WTC11 (cell line): ENCODE data around the gene BLNK. TPM values are rescaled to one million over a fixed set of nuclear protein-coding genes. Genes with fewer than 3 reads are reported as not detected.
A peak's percentile ranks its signal among the peaks of the same experiment; 100 is the strongest.

Experiments
- ATAC-seq: fragments of 200-7000 bp; cut with Tn5 transposase; 2 replicates; pipeline ENCODE4 v1.10.0; 2021; ENCODE audit warnings: mild to moderate bottlenecking, moderate library complexity
- CTCF ChIA-PET: fragments of 300-600 bp; sonication (Branson Sonifier 250); formaldehyde crosslinking; loops from one replicate; lab custom pipeline; 2021; ENCODE audit warnings: antibody characterized with exemption; lab: Charles Lee
- POLR2A ChIA-PET: fragments of 350-600 bp; sonication (Branson Sonifier 250); formaldehyde crosslinking; loops from one replicate; lab custom pipeline; 2021; ENCODE audit warnings: antibody characterized with exemption; lab: Charles Lee
- DNase-seq: peaks from one replicate; pipeline ENCODE4 v3.0.0; 2021; ENCODE audit warnings: low spot score
- H3K27ac Mint-ChIP-seq: 2 replicates; pipeline ENCODE4 v1.8.0; 2021; ENCODE audit warnings: mixed read lengths
- H3K27me3 Mint-ChIP-seq: 2 replicates; pipeline ENCODE4 v1.8.0; 2021; ENCODE audit warnings: low read depth, mild to moderate bottlenecking, moderate library complexity, mixed read lengths
- H3K36me3 Mint-ChIP-seq: 2 replicates; pipeline ENCODE4 v1.8.0; 2021; ENCODE audit warnings: mixed read lengths
- H3K4me1 Mint-ChIP-seq: 2 replicates; pipeline ENCODE4 v1.8.0; 2022; ENCODE audit warnings: mixed read lengths
- H3K4me3 Mint-ChIP-seq: 2 replicates; pipeline ENCODE4 v1.8.0; 2021; ENCODE audit warnings: mild to moderate bottlenecking, moderate library complexity, mixed read lengths
- H3K9me3 Mint-ChIP-seq: 2 replicates; pipeline ENCODE4 v1.8.0; 2021; ENCODE audit warnings: mixed read lengths
- ATF1 ChIP-seq: sonication (generic); formaldehyde crosslinking; IDR thresholded peaks from 2 replicates; pipeline ENCODE4 v1.8.1; 2023; ENCODE audit warnings: mild to moderate bottlenecking, moderate library complexity, missing genetic modification reagents
- CREM ChIP-seq: sonication (generic); formaldehyde crosslinking; IDR thresholded peaks from 2 replicates; pipeline ENCODE4 v1.8.1; 2022; ENCODE audit warnings: mild to moderate bottlenecking, missing genetic modification reagents, moderate library complexity
- CTCF ChIP-seq: fragments of 200-600 bp; IDR thresholded peaks from 2 replicates; pipeline ENCODE4 v1.8.0; 2022; ENCODE audit warnings: antibody characterized with exemption
- EMX1 ChIP-seq: fragments of 250-450 bp; sonication (Bioruptor Pico); IDR thresholded peaks from 2 replicates; pipeline ENCODE4 v1.8.0; 2021; ENCODE audit warnings: mild to moderate bottlenecking
- ERG ChIP-seq: fragments of 250-450 bp; sonication (Bioruptor Pico); IDR thresholded peaks from 2 replicates; pipeline ENCODE4 v1.8.0; 2021; ENCODE audit warnings: mild to moderate bottlenecking
- ETV6 ChIP-seq: sonication (generic); formaldehyde crosslinking; IDR thresholded peaks from 2 replicates; pipeline ENCODE4 v1.8.1; 2022; ENCODE audit warnings: mild to moderate bottlenecking, missing genetic modification reagents
- FOXP1 ChIP-seq: sonication (generic); formaldehyde crosslinking; IDR thresholded peaks from 2 replicates; pipeline ENCODE4 v1.8.0; 2022; ENCODE audit warnings: missing genetic modification reagents, mild to moderate bottlenecking, moderate library complexity, borderline replicate concordance
- GRHL2 ChIP-seq: fragments of 250-450 bp; sonication (Bioruptor Pico); IDR thresholded peaks from 2 replicates; pipeline ENCODE4 v1.8.0; 2022; ENCODE audit warnings: mild to moderate bottlenecking, moderate library complexity; ENCODE audit not compliant: insufficient replicate concordance, severe bottlenecking
- MAX ChIP-seq: sonication (generic); formaldehyde crosslinking; IDR thresholded peaks from 2 replicates; pipeline ENCODE4 v1.8.0; 2022; ENCODE audit warnings: mild to moderate bottlenecking, missing genetic modification reagents
- OVOL2 ChIP-seq: fragments of 250-450 bp; sonication (Bioruptor Pico); IDR thresholded peaks from 2 replicates; pipeline ENCODE4 v1.9.0; 2021; ENCODE audit warnings: mild to moderate bottlenecking, borderline replicate concordance
- PRRX2 ChIP-seq: fragments of 250-450 bp; sonication (Bioruptor Pico); IDR thresholded peaks from 2 replicates; pipeline ENCODE4 v1.8.0; 2021; ENCODE audit warnings: mild to moderate bottlenecking
- RELA ChIP-seq: sonication (generic); formaldehyde crosslinking; IDR thresholded peaks from 2 replicates; pipeline ENCODE4 v1.8.1; 2022; ENCODE audit warnings: missing genetic modification reagents, mild to moderate bottlenecking, borderline replicate concordance
- RORB ChIP-seq: fragments of 250-450 bp; sonication (Bioruptor Pico); IDR thresholded peaks from 2 replicates; pipeline ENCODE4 v1.9.0; 2021; ENCODE audit warnings: mild to moderate bottlenecking
- TCF7 ChIP-seq: sonication (generic); formaldehyde crosslinking; IDR thresholded peaks from 2 replicates; pipeline ENCODE4 v1.8.0; 2022; ENCODE audit warnings: mild to moderate bottlenecking, low read depth, missing genetic modification reagents, moderate library complexity
- TEAD4 ChIP-seq: sonication (generic); formaldehyde crosslinking; IDR thresholded peaks from 2 replicates; pipeline ENCODE4 v1.8.0; 2022; ENCODE audit warnings: mild to moderate bottlenecking, missing genetic modification reagents
- TP53 ChIP-seq: sonication (generic); formaldehyde crosslinking; IDR thresholded peaks from 2 replicates; pipeline ENCODE4 v1.8.1; 2023; ENCODE audit warnings: mild to moderate bottlenecking, missing genetic modification reagents
- ZNF219 ChIP-seq: sonication (generic); formaldehyde crosslinking; IDR thresholded peaks from 2 replicates; pipeline ENCODE4 v1.8.0; 2023; ENCODE audit warnings: missing genetic modification reagents, mild to moderate bottlenecking, borderline replicate concordance
- ZNF232 ChIP-seq: sonication (generic); formaldehyde crosslinking; IDR thresholded peaks from 2 replicates; pipeline ENCODE4 v1.8.0; 2022; ENCODE audit warnings: mild to moderate bottlenecking, missing genetic modification reagents
- ZNF396 ChIP-seq: fragments of 250-450 bp; sonication (Bioruptor Pico); IDR thresholded peaks from 2 replicates; pipeline ENCODE4 v1.8.0; 2021; ENCODE audit warnings: mild to moderate bottlenecking, moderate library complexity, borderline replicate concordance
- total RNA-seq: library from RNA; stranded (reverse); gene quantifications from 3 replicates; pipeline ENCODE4 v1.2.3, GENCODE V29; 2021
- TF ChIP-seq, protein P1 (sequence below): fragments of 250-450 bp; sonication (Bioruptor Pico); conservative IDR thresholded peaks from 2 replicates; pipeline ENCODE4 v1.9.0; 2021; ENCODE audit warnings: mild to moderate bottlenecking
- TF ChIP-seq, protein P2 (sequence below): sonication (generic); formaldehyde crosslinking; IDR thresholded peaks from 2 replicates; pipeline ENCODE4 v1.8.0; 2022; ENCODE audit warnings: mild to moderate bottlenecking, missing genetic modification reagents
- TF ChIP-seq, protein P3 (sequence below): sonication (generic); formaldehyde crosslinking; IDR thresholded peaks from 2 replicates; pipeline ENCODE4 v1.8.0; 2022; ENCODE audit warnings: missing genetic modification reagents
- TF ChIP-seq, protein P4 (sequence below): sonication (generic); formaldehyde crosslinking; IDR thresholded peaks from 2 replicates; pipeline ENCODE4 v1.8.1; 2022; ENCODE audit warnings: low read depth, missing genetic modification reagents, borderline replicate concordance

Gene BLNK
- total RNA-seq, 1 experiment from 2014 or later, result not detected

GRCh38 chr10:96229568-96230030, 41.8 kb downstream of the BLNK start (continued):
- peak; percentile 77; the same call in 1 of the 2 replicates for TF ChIP-seq CTCF
- TF ChIP-seq TP53 (CRISPR knock-in tag), result no peak
- no peak for TF ChIP-seq ERG (CRISPR knock-in tag)
- TF ChIP-seq MAX (CRISPR knock-in tag), result peak; percentile 47; the same call in 1 of the 2 replicates
- no peak for TF ChIP-seq GRHL2
- no peak for TF ChIP-seq ATF1 (CRISPR knock-in tag)
- TF ChIP-seq, protein P1, sequence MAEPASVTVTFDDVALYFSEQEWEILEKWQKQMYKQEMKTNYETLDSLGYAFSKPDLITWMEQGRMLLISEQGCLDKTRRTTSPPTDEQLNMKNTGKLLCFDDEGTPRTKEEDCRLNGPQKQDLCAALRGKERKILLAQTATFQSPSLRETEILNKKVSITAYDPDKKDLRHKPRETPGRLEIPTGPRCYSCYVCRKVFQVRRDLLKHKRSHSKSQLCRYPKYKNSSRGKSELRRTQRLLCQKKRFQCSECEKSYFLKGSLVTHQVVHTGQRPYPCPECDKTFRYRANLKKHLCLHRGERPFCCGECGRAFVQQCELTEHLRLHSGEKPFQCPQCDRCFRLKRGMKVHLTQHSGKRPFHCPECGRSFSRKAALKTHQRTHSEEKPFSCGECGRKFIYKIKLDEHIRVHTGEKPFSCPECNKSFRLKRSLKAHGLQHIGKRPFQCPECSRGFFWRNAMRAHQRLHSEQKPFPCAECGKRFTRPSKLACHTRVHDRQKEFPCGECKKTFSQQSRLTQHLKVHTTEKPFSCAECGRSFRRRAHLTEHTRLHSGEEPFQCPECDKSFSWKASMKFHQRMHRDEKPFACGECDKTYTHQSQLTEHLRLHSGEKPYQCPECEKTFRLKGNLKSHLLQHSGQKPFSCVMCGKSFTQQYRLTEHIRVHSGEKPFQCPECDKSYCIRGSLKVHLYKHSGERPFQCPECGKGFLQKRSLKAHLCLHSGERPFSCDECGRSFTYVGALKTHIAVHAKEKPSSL (CRISPR knock-in tag), result no peak
- TF ChIP-seq ZNF219 (CRISPR knock-in tag), result no peak

GRCh38 chr10:96228408-96228994, 42.9 kb downstream of the BLNK start:
- CTCF ChIA-PET, result interaction anchor here (0.6 to 2.3 kb wide), 38 partner anchors 7 to 282 kb away, joined by 3 to 110 read pairs (median 8); partner anchors contain the start of gene ZNF518A
- Mint-ChIP-seq H3K27me3 (no peaks in the 10 kb centered on the region; the same call in none of the 2 replicates), H3K9me3 (no peaks in the 10 kb centered on the region), H3K4me3 (no peak overlapping the region), H3K27ac (no peak overlapping the region), H3K36me3 (no peaks in the 10 kb centered on the region), H3K4me1 (peaks cover 18% of the 10 kb centered on the region)
- ATAC-seq (no peak), DNase-seq (no peak)
- POLR2A ChIA-PET, result interaction anchor here (0.7 kb wide), 1 partner anchor 36 kb away, joined by 3 read pairs; no protein-coding TSS in a partner anchor
- TF ChIP-seq ZNF232 (CRISPR knock-in tag) (no peak), ETV6 (CRISPR knock-in tag) (no peak), PRRX2 (CRISPR knock-in tag) (no peak), TEAD4 (CRISPR knock-in tag) (no peak), TCF7 (no peak), CREM (no peak), EMX1 (CRISPR knock-in tag) (no peak), OVOL2 (CRISPR knock-in tag) (no peak), ZNF396 (CRISPR knock-in tag) (no peak), RORB (CRISPR knock-in tag) (no peak), FOXP1 (no peak), RELA (no peak)
- TF ChIP-seq, protein P2, sequence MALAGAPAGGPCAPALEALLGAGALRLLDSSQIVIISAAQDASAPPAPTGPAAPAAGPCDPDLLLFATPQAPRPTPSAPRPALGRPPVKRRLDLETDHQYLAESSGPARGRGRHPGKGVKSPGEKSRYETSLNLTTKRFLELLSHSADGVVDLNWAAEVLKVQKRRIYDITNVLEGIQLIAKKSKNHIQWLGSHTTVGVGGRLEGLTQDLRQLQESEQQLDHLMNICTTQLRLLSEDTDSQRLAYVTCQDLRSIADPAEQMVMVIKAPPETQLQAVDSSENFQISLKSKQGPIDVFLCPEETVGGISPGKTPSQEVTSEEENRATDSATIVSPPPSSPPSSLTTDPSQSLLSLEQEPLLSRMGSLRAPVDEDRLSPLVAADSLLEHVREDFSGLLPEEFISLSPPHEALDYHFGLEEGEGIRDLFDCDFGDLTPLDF (CRISPR knock-in tag), result no peak
- TF ChIP-seq, protein P3, sequence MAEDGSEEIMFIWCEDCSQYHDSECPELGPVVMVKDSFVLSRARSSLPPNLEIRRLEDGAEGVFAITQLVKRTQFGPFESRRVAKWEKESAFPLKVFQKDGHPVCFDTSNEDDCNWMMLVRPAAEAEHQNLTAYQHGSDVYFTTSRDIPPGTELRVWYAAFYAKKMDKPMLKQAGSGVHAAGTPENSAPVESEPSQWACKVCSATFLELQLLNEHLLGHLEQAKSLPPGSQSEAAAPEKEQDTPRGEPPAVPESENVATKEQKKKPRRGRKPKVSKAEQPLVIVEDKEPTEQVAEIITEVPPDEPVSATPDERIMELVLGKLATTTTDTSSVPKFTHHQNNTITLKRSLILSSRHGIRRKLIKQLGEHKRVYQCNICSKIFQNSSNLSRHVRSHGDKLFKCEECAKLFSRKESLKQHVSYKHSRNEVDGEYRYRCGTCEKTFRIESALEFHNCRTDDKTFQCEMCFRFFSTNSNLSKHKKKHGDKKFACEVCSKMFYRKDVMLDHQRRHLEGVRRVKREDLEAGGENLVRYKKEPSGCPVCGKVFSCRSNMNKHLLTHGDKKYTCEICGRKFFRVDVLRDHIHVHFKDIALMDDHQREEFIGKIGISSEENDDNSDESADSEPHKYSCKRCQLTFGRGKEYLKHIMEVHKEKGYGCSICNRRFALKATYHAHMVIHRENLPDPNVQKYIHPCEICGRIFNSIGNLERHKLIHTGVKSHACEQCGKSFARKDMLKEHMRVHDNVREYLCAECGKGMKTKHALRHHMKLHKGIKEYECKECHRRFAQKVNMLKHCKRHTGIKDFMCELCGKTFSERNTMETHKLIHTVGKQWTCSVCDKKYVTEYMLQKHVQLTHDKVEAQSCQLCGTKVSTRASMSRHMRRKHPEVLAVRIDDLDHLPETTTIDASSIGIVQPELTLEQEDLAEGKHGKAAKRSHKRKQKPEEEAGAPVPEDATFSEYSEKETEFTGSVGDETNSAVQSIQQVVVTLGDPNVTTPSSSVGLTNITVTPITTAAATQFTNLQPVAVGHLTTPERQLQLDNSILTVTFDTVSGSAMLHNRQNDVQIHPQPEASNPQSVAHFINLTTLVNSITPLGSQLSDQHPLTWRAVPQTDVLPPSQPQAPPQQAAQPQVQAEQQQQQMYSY, result no peak
- TF ChIP-seq, protein P4, sequence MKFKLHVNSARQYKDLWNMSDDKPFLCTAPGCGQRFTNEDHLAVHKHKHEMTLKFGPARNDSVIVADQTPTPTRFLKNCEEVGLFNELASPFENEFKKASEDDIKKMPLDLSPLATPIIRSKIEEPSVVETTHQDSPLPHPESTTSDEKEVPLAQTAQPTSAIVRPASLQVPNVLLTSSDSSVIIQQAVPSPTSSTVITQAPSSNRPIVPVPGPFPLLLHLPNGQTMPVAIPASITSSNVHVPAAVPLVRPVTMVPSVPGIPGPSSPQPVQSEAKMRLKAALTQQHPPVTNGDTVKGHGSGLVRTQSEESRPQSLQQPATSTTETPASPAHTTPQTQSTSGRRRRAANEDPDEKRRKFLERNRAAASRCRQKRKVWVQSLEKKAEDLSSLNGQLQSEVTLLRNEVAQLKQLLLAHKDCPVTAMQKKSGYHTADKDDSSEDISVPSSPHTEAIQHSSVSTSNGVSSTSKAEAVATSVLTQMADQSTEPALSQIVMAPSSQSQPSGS (CRISPR knock-in tag), result no peak
